Peyer's patch (tissue), 4 donors: Measurements from ENCODE around the gene SHC1.

Source experiments
- CTCF ChIP-seq, 6 experiments: fragments of 450-650 bp in 4 of 6; fragments of 200-600 bp in 2 of 6; sonication (generic) in 1 of 6; IDR thresholded peaks; one replicate each; pipeline ENCODE4 v1.5.1; 2017 to 2019; ENCODE audit warnings: antibody characterized with exemption in 6 of 6, mild to moderate bottlenecking in 3 of 6, moderate library complexity in 1 of 6
- POLR2A ChIP-seq, 2 donors: fragments of 450-650 bp; IDR thresholded peaks; one replicate each; pipeline ENCODE4 v1.5.1; 2017; ENCODE audit warnings: antibody characterized with exemption in 2 of 2, mild to moderate bottlenecking in 2 of 2, moderate library complexity in 2 of 2

GRCh38 chr1:154962795-154963330, 7.7 kb downstream of the SHC1 start:
- TF ChIP-seq CTCF (IDR thresholded peaks at IDR 0.05) (no peak), POLR2A (IDR thresholded peaks at IDR 0.05) (no peak)
